ENCODE data around the gene MED8. TPM values are rescaled to one million over a fixed set of nuclear protein-coding genes. Genes with fewer than 3 reads are reported as not detected.

Gene MED8
- polyA plus RNA-seq, 4 donors = 38.4 to 40.9 (median 40.1) TPM

- DNase-seq (ENCODE audit: low read depth in 4 of 4, low spot score in 3 of 4) = no peak
These were observed 26.2 kb downstream of the MED8 start for GRCh38 chr1:43363283-43363934.

GRCh38 chr1:43360616-43361015 lies 29.0 kb downstream of the MED8 start:
- DNase-seq (ENCODE audit: low read depth in 4 of 4, low spot score in 3 of 4) = no peak

- DNase-seq (ENCODE audit: low read depth in 4 of 4, low spot score in 3 of 4) = no peak
These were observed 29.9 kb downstream of the MED8 start for GRCh38 chr1:43359696-43360095.

DNA sequence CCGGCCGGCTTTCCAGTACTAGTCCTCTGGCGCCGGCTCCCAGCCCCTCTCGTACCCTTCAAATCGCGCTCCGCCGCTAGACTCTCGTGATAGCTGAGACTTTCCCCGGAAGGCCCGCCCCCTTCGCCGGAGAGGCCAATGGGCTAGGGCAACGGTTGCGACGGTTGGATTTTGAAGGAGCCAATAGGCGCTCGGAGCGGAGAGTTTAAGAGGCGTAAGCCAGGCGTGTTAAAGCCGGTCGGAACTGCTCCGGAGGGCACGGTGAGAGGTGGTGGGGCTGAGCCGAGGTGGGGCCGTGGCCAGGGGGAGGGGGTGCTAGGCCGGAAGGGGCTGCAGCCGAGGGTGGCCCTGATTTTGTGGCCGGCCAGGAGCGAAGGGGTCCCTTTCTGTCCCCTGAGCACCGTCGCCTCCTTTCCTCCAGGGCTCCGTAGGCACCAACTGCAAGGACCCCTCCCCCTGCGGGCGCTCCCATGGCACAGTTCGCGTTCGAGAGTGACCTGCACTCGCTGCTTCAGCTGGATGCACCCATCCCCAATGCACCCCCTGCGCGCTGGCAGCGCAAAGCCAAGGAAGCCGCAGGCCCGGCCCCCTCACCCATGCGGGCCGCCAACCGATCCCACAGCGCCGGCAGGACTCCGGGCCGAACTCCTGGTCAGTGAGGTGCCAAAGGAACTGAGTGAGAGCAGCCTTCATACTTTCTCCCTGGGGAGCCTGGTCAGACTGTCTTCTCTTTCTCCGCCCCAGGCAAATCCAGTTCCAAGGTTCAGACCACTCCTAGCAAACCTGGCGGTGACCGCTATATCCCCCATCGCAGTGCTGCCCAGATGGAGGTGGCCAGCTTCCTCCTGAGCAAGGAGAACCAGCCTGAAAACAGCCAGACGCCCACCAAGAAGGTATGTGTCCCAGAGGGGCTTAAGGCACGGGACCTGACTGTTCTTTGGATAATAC lies 30.6 kb downstream of the MED8 start, which contains the start of gene CDC20:
TSS of gene CDC20 (plus strand) at position 236 of the 948 bp plus-strand sequence. CDS start at position 471, 235 bp downstream.
- DNase-seq (ENCODE audit: low read depth in 4 of 4, low spot score in 3 of 4) = peak; percentile 88 to 96 (median 93)

GRCh38 chr1:43358121-43358745 lies 31.4 kb downstream of the MED8 start:
- no peak for DNase-seq (ENCODE audit: low read depth in 4 of 4, low spot score in 3 of 4)

DNA sequence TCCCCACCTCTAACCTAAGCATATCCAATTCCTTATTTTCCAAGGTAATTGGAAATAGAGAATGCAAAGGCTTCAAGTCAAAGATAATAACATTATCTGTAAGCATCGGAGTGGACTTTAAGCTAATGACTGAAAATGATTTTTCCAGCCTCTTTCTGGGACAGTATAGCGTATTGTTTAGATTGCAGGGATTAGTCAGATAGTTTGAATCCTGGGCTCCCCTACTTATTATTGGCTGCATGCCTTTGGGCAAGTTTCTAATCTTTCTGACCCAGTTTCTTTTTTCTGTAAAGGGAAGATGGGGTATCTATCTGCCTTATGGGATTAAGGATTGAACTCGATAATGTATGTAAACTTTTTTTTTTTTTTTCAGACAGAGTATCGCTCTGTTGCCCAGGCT lies 32.3 kb downstream of the MED8 start:
- no peak for DNase-seq (ENCODE audit: low read depth in 4 of 4, low spot score in 3 of 4)

GRCh38 chr1:43354936-43355335 lies 34.7 kb downstream of the MED8 start:
- DNase-seq (ENCODE audit: low read depth in 4 of 4, low spot score in 3 of 4) = no peak

DNA sequence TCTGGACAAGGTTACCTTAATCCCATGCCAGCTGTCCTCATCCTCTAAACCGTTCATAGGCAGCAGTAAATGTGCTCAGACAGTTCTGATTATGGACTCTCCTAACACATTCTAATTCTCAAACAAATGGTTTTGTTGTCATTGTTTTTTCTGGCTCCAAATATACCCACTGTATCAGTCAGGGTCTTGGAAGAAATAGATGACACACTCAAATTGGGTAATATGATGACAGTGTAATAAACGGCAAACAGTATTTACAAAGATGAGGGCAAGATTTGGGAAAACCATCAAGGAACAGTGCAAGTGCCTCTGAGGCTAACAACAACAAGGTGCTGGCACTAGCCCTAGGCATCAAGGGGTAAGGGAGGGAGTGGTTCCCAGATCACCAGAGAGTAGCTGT lies 35.1 kb downstream of the MED8 start:
- DNase-seq (ENCODE audit: low read depth in 4 of 4, low spot score in 3 of 4) = no peak

- DNase-seq (ENCODE audit: low read depth in 4 of 4, low spot score in 3 of 4) = no peak
These were observed 36.7 kb downstream of the MED8 start for GRCh38 chr1:43352881-43353280.

DNA sequence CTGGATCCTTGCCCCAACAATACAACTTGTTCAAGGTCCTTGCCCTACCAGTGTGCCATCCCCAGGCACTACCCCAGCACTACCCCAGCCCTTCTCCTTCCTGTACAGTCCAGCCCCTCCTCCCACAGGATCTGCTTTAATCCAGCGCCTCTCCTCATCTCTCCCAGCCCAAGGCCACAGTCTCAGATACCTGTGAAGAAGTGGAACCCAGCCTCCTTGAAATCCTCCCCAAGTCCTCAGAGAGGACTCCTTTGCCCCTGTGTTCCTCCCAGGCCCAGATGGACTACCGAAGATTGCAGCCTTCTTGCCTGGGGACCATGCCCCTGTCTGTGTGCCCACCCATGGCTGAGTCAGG lies 37.3 kb downstream of the MED8 start:
- DNase-seq (ENCODE audit: low read depth in 4 of 4, low spot score in 3 of 4) = no peak

GRCh38 chr1:43351421-43352350 lies 37.9 kb downstream of the MED8 start:
- no peak for DNase-seq (ENCODE audit: low read depth in 4 of 4, low spot score in 3 of 4)

DNA sequence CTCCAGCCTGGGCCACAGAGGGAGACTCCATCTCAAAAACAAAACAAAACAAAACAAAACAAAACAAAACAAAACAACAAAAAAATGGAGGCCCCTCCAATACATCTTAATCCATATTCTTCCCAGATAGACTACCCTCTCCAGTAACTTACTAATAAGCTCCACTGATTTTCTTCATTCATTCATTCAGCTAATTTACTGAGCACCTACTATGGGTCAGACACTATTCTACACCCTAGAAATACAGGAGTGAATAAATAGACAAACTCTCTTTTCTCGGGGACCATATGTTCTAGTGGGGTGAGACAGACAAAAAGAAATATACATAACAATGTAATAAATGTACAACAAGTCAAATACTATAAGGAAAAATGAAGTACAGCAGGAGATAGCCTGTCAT lies 38.6 kb downstream of the MED8 start:
- no peak for DNase-seq (ENCODE audit: low read depth in 4 of 4, low spot score in 3 of 4)

DNA sequence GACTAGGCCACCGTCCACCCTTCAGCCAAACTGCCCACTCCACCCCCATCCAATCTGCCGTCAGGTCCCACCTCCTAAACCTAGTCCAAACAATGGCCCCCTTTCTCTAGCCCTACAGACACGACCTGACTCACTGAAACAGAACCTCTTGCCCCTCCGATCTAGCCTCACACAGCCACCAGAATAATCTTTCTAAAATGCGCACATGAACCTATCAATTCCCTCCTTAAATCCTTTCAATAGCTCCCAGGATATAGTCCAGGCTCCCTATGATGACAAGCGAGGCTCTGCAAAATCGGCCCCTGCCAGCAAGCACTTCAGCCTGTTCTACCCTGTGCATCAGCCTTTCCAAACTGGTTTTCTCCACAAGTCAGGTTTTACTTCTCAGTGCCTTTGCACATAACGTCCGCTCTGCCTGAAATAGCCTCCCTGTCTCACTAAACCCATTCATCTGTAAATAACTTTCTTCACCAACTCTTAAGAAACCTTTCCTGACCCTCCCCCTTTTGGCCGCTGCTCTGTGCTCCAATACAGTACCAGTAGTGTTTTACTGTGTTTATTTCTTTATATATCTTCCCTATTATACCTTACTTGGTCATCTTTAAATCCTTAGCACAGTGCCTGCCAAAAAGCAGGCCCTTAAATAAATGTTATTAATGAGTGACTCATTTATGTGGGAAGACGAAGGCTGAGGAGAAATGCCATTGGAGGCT lies 39.9 kb downstream of the MED8 start:
- no peak for DNase-seq (ENCODE audit: low read depth in 4 of 4, low spot score in 3 of 4)

GRCh38 chr1:43348809-43349593 lies 40.6 kb downstream of the MED8 start:
- DNase-seq (ENCODE audit: low read depth in 4 of 4, low spot score in 3 of 4) = peak in 3 of 4 donors; percentile 71 to 72 (median 72)

- no peak for DNase-seq (ENCODE audit: low read depth in 4 of 4, low spot score in 3 of 4)
These were observed 41.2 kb downstream of the MED8 start for GRCh38 chr1:43348343-43348808.

DNA sequence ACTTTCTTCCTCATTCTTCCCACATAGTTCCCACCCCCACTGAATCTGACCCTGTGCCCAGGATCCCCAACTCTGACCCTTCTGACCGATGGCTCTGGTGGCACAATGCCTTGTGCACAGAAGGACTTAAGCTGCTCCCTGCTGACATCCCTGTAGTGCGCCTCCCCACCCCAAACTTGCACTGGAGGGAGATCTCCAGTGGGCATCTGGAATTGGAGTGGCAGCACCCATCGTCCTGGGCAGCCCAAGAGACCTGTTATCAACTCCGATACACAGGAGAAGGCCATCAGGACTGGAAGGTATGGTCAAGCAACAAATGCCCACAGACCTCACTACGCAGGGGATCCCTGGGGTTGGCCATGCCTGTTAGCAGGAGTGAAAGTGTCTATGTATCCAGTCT lies 43.0 kb downstream of the MED8 start:
- DNase-seq (ENCODE audit: low read depth in 4 of 4, low spot score in 3 of 4) = no peak

- DNase-seq (ENCODE audit: low read depth in 4 of 4, low spot score in 3 of 4) = no peak
These were observed 44.5 kb downstream of the MED8 start for GRCh38 chr1:43345120-43345519.

DNA sequence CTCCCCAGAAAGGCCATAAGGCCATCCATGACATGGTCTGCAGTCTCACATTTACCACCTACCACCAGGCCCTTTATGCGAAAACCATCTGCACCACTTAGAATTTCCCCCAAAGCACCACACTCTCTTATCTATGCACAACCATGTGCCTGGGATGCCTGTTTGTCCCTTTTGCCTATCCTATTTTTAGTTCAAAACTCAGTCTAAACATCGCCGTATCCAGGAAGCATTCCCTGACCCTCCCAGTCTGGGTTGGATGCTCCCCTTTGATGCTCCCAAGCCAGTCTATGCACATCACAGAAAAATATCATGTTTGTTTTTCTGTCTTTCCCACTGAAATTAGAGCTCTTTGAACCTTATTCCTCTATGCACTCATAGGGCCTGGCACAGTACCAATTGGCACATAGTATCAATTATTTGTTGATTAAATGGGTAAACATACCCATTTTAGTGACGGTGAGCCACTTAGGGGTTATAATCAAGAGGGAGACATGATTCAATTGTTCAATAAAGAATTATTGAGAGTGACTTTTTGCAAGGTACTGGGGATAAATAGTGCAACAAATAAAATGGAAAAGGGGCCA lies 45.2 kb downstream of the MED8 start:
- no peak for DNase-seq (ENCODE audit: low read depth in 4 of 4, low spot score in 3 of 4)

Data from left renal pelvis (tissue), 4 donors.